Kidney (tissue), 14 donors: ENCODE results near the gene CDRT4. TPM values are rescaled to one million over a fixed set of nuclear protein-coding genes. Genes with fewer than 3 reads are reported as not detected.

Experiments used
- DNase-seq, 5 donors: peaks; one replicate each; pipeline ENCODE4 v3.0.0-alpha.2; 2013 to 2020
- FAIRE-seq: peaks from 2 replicates; lab custom pipeline; 2012; peaks lifted over from hg19 to GRCh38; lab: Jason Lieb, UNC
- H3K27ac ChIP-seq, 2 donors: one replicate each; pipeline ENCODE4 v1.7.0; 2013; ENCODE audit warnings: low read depth in 2 of 2, low read length in 2 of 2, inconsistent platforms in 1 of 2
- H3K27me3 ChIP-seq: one replicate; pipeline ENCODE4 v1.7.1; 2013; ENCODE audit warnings: low read length, inconsistent platforms; ENCODE audit not compliant: control insufficient read depth, insufficient read depth
- H3K36me3 ChIP-seq, 3 donors: one replicate each; pipeline versions ENCODE4 v1.7.0 to v1.7.1; 2013; ENCODE audit warnings: low read length in 3 of 3, control low read depth in 1 of 3, inconsistent platforms in 1 of 3; ENCODE audit not compliant: insufficient read depth in 3 of 3, control insufficient read depth in 2 of 3
- H3K4me1 ChIP-seq, 3 donors: one replicate each; pipeline versions ENCODE4 v1.7.0 to v1.7.1; 2013; ENCODE audit warnings: low read length in 3 of 3, inconsistent platforms in 1 of 3, low read depth in 1 of 3; ENCODE audit not compliant: control insufficient read depth in 2 of 3, insufficient read depth in 2 of 3
- H3K4me3 ChIP-seq, 3 donors: one replicate each; pipeline versions ENCODE4 v1.7.0 to v1.8.1; 2013; ENCODE audit warnings: low read length in 3 of 3, control low read depth in 1 of 3, inconsistent platforms in 1 of 3
- H3K9ac ChIP-seq, 3 donors: one replicate each; pipeline versions ENCODE4 v1.7.0 to v1.7.1; 2013; ENCODE audit warnings: low read length in 3 of 3, control low read depth in 1 of 3, inconsistent platforms in 1 of 3
- H3K9me3 ChIP-seq, 3 donors: one replicate each; pipeline versions ENCODE4 v1.7.0 to v1.7.1; 2013; ENCODE audit warnings: low read length in 3 of 3, control low read depth in 1 of 3, inconsistent platforms in 1 of 3; ENCODE audit not compliant: control insufficient read depth in 2 of 3, insufficient read depth in 1 of 3
- CTCF ChIP-seq: IDR thresholded peaks from 3 replicates; pipeline ENCODE4 v1.5.1; 2012; ENCODE audit warnings: mild to moderate bottlenecking, moderate library complexity, borderline replicate concordance; ENCODE audit not compliant: insufficient read depth; ENCODE audit errors: extremely low read depth
- intact Hi-C: fragments of 100-400 bp; cut with DNase I; formaldehyde crosslinking; loops from one replicate; pipeline ENCODE4 v1.11.1; 2022
- polyA plus RNA-seq: library from polyadenylated mRNA; stranded (reverse); fragments of 350-450 nt; fragmentation: Illumina TruSeq; extraction: RNeasy Lipid Tissue Mini Kit (QIAGEN cat#74804); gene quantifications from one replicate; pipeline ENCODE4 v1.2.3, GENCODE V29; 2014; ENCODE audit warnings: low read depth, low replicate concordance; ENCODE audit not compliant: insufficient read depth
- total RNA-seq: library from RNA; stranded (reverse); fragmentation: NEBNext Ultra II Directional; extraction: Animal tissue kit (Norgen Biotek cat#: 25700); gene quantifications from one replicate; pipeline ENCODE4 v1.2.1, GENCODE V29; 2021
- donor health status: control.
- donor health status: control.
- donor health status: control.
- donor health status: control.
- donor health status: control.
- donor health status: DM: yes; HTN: yes; CAD: no.
- donor health status: Normal renal cell carcinoma (clear cell type).

CDRT4 gene
- total and polyA plus RNA-seq, 2 donors from 2014 or later = 4.6 to 8.0 TPM

- TF ChIP-seq CTCF = no peak
- DNase-seq (peak in 4 of 5 donors; percentile 41 to 67 (median 53)), FAIRE-seq (no peak)
- Histone ChIP-seq H3K27ac (no peak overlapping the region), H3K4me3 (no peak overlapping the region), H3K27me3 (no peaks in the 10 kb centered on the region), H3K4me1 (no peaks in the 10 kb centered on the region), H3K36me3 (no peaks in the 10 kb centered on the region), H3K9ac (no peak overlapping the region), H3K9me3 (no peaks in the 10 kb centered on the region)
- intact Hi-C loops = no loop called here
These were observed 52.7 kb downstream of the CDRT4 start for GRCh38 chr17:15414532-15415306.

- intact Hi-C loops = no loop called here
- DNase-seq (no peak), FAIRE-seq (no peak)
- Histone ChIP-seq H3K4me1 (no peaks in the 10 kb centered on the region), H3K9ac (no peak overlapping the region), H3K4me3 (no peak overlapping the region), H3K36me3 (no peaks in the 10 kb centered on the region), H3K27me3 (no peaks in the 10 kb centered on the region), H3K9me3 (no peaks in the 10 kb centered on the region), H3K27ac (no peak overlapping the region)
- no peak for TF ChIP-seq CTCF
These were observed 54.2 kb downstream of the CDRT4 start for GRCh38 chr17:15413101-15413771.

- Histone ChIP-seq H3K4me3 (no peak overlapping the region), H3K27me3 (no peaks in the 10 kb centered on the region), H3K27ac (no peak overlapping the region), H3K36me3 (no peaks in the 10 kb centered on the region), H3K4me1 (no peaks in the 10 kb centered on the region), H3K9me3 (no peaks in the 10 kb centered on the region), H3K9ac (no peak overlapping the region)
- DNase-seq (no peak), FAIRE-seq (no peak)
- intact Hi-C loops = no loop called here
- no peak for TF ChIP-seq CTCF
These were observed 54.8 kb downstream of the CDRT4 start for GRCh38 chr17:15412606-15413005.
